DND-41 (cell line): ENCODE results near the gene APEH.

ENCODE experiments used
- EZH2 ChIP-seq: IDR thresholded peaks from 3 replicates; pipeline ENCODE4 v1.6.1; 2012; ENCODE audit warnings: borderline replicate concordance, low read depth, mild to moderate bottlenecking, moderate library complexity, low read length, inconsistent platforms; ENCODE audit not compliant: severe bottlenecking
- TF ChIP-seq, protein P1 (sequence below): IDR thresholded peaks from 2 replicates; pipeline ENCODE4 v1.5.1; 2012; ENCODE audit warnings: borderline replicate concordance, low read length, moderate library complexity, mild to moderate bottlenecking; ENCODE audit not compliant: poor library complexity, severe bottlenecking; ENCODE audit errors: extremely low read depth

DNA sequence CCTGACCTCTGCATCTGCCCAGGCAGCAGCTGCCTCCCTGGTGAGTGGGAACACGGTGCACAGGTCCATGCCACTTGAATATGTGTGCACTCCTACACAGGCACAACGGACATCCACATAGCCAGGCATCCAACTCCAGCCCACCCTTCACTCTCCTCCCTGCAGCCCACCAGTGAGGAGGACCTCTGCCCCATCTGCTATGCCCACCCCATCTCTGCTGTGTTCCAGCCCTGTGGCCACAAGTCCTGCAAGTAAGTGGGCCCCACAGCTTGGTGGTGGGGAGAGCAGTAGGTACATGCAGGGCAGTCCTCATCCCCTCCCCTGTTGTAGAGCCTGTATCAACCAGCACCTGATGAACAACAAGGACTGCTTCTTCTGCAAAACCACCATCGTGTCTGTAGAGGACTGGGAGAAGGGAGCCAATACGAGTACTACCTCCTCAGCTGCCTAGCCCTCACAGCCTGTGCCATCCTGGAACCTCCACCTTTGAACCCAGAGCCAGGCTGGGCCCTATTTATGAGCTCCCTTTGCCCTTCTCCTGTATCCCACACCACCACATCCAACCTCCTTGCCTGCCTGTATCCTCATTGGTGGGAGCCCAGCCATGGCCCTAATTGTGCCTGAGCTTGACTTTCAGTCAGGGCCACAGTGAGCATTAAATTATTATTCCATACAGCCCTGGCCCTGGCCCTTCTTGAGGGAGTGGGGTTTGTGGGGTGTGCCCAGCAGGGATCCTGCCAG lies 46.9 kb downstream of the APEH start:
- TF ChIP-seq, protein P1, sequence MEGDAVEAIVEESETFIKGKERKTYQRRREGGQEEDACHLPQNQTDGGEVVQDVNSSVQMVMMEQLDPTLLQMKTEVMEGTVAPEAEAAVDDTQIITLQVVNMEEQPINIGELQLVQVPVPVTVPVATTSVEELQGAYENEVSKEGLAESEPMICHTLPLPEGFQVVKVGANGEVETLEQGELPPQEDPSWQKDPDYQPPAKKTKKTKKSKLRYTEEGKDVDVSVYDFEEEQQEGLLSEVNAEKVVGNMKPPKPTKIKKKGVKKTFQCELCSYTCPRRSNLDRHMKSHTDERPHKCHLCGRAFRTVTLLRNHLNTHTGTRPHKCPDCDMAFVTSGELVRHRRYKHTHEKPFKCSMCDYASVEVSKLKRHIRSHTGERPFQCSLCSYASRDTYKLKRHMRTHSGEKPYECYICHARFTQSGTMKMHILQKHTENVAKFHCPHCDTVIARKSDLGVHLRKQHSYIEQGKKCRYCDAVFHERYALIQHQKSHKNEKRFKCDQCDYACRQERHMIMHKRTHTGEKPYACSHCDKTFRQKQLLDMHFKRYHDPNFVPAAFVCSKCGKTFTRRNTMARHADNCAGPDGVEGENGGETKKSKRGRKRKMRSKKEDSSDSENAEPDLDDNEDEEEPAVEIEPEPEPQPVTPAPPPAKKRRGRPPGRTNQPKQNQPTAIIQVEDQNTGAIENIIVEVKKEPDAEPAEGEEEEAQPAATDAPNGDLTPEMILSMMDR = no peak
- TF ChIP-seq EZH2 = no peak
